H1 (cell line): ENCODE measurements around the gene BUD13. TPM values are rescaled to one million over a fixed set of nuclear protein-coding genes. Genes with fewer than 3 reads are reported as not detected.

Experiments
- CHD2 ChIP-seq: IDR thresholded peaks from 2 replicates; pipeline ENCODE4 v1.6.1; 2012; ENCODE audit warnings: low read length, improper control_type of control experiment
- MAX ChIP-seq: IDR thresholded peaks from 2 replicates; pipeline ENCODE4 v1.6.1; 2012; ENCODE audit warnings: inconsistent platforms
- POLR2AphosphoS5 ChIP-seq: IDR thresholded peaks from 2 replicates; pipeline ENCODE4 v1.6.1; 2011; ENCODE audit warnings: low read depth, low read length
- RBBP5 ChIP-seq: IDR thresholded peaks from 2 replicates; pipeline ENCODE4 v1.7.1; 2012; ENCODE audit warnings: low read depth, mild to moderate bottlenecking, inconsistent platforms, low read length, moderate library complexity, borderline replicate concordance
- YY1 ChIP-seq: IDR thresholded peaks from 2 replicates; pipeline ENCODE4 v1.6.1; 2011; ENCODE audit warnings: low read depth, mild to moderate bottlenecking, low read length
- polyA plus RNA-seq, 7 experiments: library from polyadenylated mRNA; depleted of rRNA in 3 of 7; stranded (reverse) in 5 of 7; unstranded in 2 of 7; fragments of >200 nt in 5 of 7; fragments of 200-250 nt in 2 of 7; gene quantifications; 1 replicate in 5 of 7; 2 replicates in 1 of 7; 4 replicates in 1 of 7; pipeline versions ENCODE4 v1.2.1 to v1.2.3, GENCODE V29; 2011 to 2013; ENCODE audit warnings: missing spikeins in 2 of 7, mixed read lengths in 2 of 7
- total RNA-seq: library from RNA; stranded (reverse); fragmentation: NEBNext Ultra II Directional; extraction: Animal tissue kit (Norgen Biotek cat#: 25700); gene quantifications from 2 replicates; pipeline ENCODE4 v1.2.1, GENCODE V29; 2021

The BUD13 gene
- total and polyA plus RNA-seq, 2 of the 8 experiments (the other 6 are each of a cell fraction or from before 2014, with no cell fraction given): 24.8 to 27.2 TPM

DNA sequence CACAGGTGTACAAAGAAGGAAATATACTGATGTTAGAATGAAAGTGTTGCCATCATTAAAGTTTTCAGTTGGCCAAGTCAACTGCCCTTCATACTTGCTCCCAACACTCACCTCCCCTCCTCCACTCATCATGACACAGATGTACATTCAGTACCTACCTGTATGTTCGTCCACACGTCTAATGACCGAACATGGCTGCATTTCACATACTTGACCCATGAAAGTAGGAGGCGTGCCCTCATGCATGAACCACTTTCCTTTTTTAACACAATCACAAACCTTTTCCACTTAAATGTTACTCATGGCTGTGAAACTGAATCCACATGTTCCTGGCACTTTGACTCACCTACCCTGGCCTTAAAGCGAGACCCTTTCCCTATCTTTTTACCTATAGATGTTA is 3.2 kb upstream of the BUD13 start (continued):
- TF ChIP-seq POLR2AphosphoS5 (no peak), MAX (no peak), YY1 (no peak), CHD2 (no peak), RBBP5 (no peak)
